Skeletal muscle tissue (tissue), 4 donors: ENCODE measurements around the gene KRT35. TPM values are rescaled to one million over a fixed set of nuclear protein-coding genes. Genes with fewer than 3 reads are reported as not detected.

Experiments
- H3K27ac ChIP-seq: one replicate; pipeline ENCODE4 v1.7.0; 2013; ENCODE audit warnings: mild to moderate bottlenecking, low read depth, low read length, inconsistent platforms
- H3K27me3 ChIP-seq, 3 donors: one replicate each; pipeline ENCODE4 v1.7.0; 2013; ENCODE audit warnings: low read length in 3 of 3; ENCODE audit not compliant: control insufficient read depth in 3 of 3, insufficient read depth in 3 of 3
- H3K36me3 ChIP-seq, 3 donors: one replicate each; pipeline ENCODE4 v1.7.0; 2013; ENCODE audit warnings: low read length in 3 of 3; ENCODE audit not compliant: control insufficient read depth in 3 of 3, insufficient read depth in 3 of 3
- H3K4me1 ChIP-seq, 3 donors: one replicate each; pipeline ENCODE4 v1.7.0; 2013; ENCODE audit warnings: low read length in 3 of 3, mild to moderate bottlenecking in 3 of 3; ENCODE audit not compliant: control insufficient read depth in 3 of 3, insufficient read depth in 3 of 3
- H3K4me3 ChIP-seq, 3 donors: one replicate each; pipeline ENCODE4 v1.7.0; 2013; ENCODE audit warnings: low read length in 3 of 3
- H3K9ac ChIP-seq, 3 donors: one replicate each; pipeline ENCODE4 v1.7.0; 2013; ENCODE audit warnings: low read length in 3 of 3, mild to moderate bottlenecking in 3 of 3, moderate library complexity in 2 of 3, low read depth in 1 of 3
- H3K9me3 ChIP-seq, 3 donors: one replicate each; pipeline ENCODE4 v1.7.0; 2013; ENCODE audit warnings: low read length in 3 of 3; ENCODE audit not compliant: control insufficient read depth in 3 of 3
- total RNA-seq: library from RNA; depleted of rRNA; stranded (reverse); fragments of >200 nt; gene quantifications from one replicate; pipeline ENCODE4 v1.2.3, GENCODE V29; 2014
- donor health status: Osteomylitis.

KRT35 gene
- total RNA-seq, 1 donor from 2014 or later, result not detected

GRCh38 chr17:41500131-41500911 lies 19.4 kb upstream of the KRT35 start:
- H3K27ac ChIP-seq, result no peak overlapping the region
- H3K36me3 ChIP-seq, result no peaks in the 10 kb centered on the region
- peaks cover 0 to 17% (median 7%) of the 10 kb centered on the region in 3 donors for H3K27me3 ChIP-seq
- H3K4me1 ChIP-seq, result no peaks in the 10 kb centered on the region
- no peaks in the 10 kb centered on the region for H3K9me3 ChIP-seq
- H3K9ac ChIP-seq, result no peak overlapping the region
- no peak overlapping the region for H3K4me3 ChIP-seq

- Histone ChIP-seq H3K9me3 (no peaks in the 10 kb centered on the region), H3K27ac (no peak overlapping the region), H3K4me3 (no peak overlapping the region), H3K36me3 (no peaks in the 10 kb centered on the region), H3K4me1 (peaks cover 0 to 3% (median under 1%) of the 10 kb centered on the region in 3 donors), H3K27me3 (peaks cover 0 to 14% (median 6%) of the 10 kb centered on the region in 3 donors), H3K9ac (no peak overlapping the region)
Observed at GRCh38 chr17:41499714-41500113, 18.8 kb upstream of the KRT35 start.

- Histone ChIP-seq H3K9me3 (no peaks in the 10 kb centered on the region), H3K4me3 (no peak overlapping the region), H3K9ac (no peak overlapping the region), H3K27me3 (peaks cover 0 to 14% (median 6%) of the 10 kb centered on the region in 3 donors), H3K27ac (no peak overlapping the region), H3K36me3 (no peaks in the 10 kb centered on the region), H3K4me1 (peaks cover under 1 to 9% (median 8%) of the 10 kb centered on the region in 3 donors)
Observed at GRCh38 chr17:41498276-41498675, 17.3 kb upstream of the KRT35 start.

- H3K27me3 ChIP-seq, result peaks cover 0 to 14% (median 6%) of the 10 kb centered on the region in 3 donors
- peaks cover 6 to 15% (median 14%) of the 10 kb centered on the region in 3 donors for H3K4me1 ChIP-seq
- no peak overlapping the region for H3K4me3 ChIP-seq
- no peaks in the 10 kb centered on the region for H3K9me3 ChIP-seq
- H3K9ac ChIP-seq, result no peak overlapping the region
- H3K27ac ChIP-seq, result no peak overlapping the region
- no peaks in the 10 kb centered on the region for H3K36me3 ChIP-seq
Observed at GRCh38 chr17:41496803-41497484, 16.0 kb upstream of the KRT35 start.

- peaks cover 6 to 15% (median 14%) of the 10 kb centered on the region in 3 donors for H3K4me1 ChIP-seq
- peaks cover 0 to 8% (median 2%) of the 10 kb centered on the region in 3 donors for H3K27me3 ChIP-seq
- no peaks in the 10 kb centered on the region for H3K9me3 ChIP-seq
- no peaks in the 10 kb centered on the region for H3K36me3 ChIP-seq
- no peak overlapping the region for H3K27ac ChIP-seq
- H3K4me3 ChIP-seq, result no peak overlapping the region
- no peak overlapping the region for H3K9ac ChIP-seq
Observed at GRCh38 chr17:41494524-41494923, 13.6 kb upstream of the KRT35 start.

- H3K9ac ChIP-seq, result no peak overlapping the region
- H3K9me3 ChIP-seq, result no peaks in the 10 kb centered on the region
- peak overlapping the region; percentile 45 for H3K27ac ChIP-seq
- peaks cover 6 to 15% (median 14%) of the 10 kb centered on the region in 3 donors for H3K4me1 ChIP-seq
- no peak overlapping the region for H3K4me3 ChIP-seq
- H3K27me3 ChIP-seq, result peaks cover 0 to 7% (median 4%) of the 10 kb centered on the region in 3 donors
- H3K36me3 ChIP-seq, result no peaks in the 10 kb centered on the region
Observed at GRCh38 chr17:41492771-41493170, 11.8 kb upstream of the KRT35 start.

- peak overlapping the region; percentile 45 for H3K27ac ChIP-seq
- H3K9ac ChIP-seq, result no peak overlapping the region
- peaks cover 6 to 15% (median 14%) of the 10 kb centered on the region in 3 donors for H3K4me1 ChIP-seq
- H3K36me3 ChIP-seq, result no peaks in the 10 kb centered on the region
- H3K4me3 ChIP-seq, result no peak overlapping the region
- peaks cover 0 to 9% (median 4%) of the 10 kb centered on the region in 3 donors for H3K27me3 ChIP-seq
- H3K9me3 ChIP-seq, result no peaks in the 10 kb centered on the region
Observed at GRCh38 chr17:41492351-41492750, 11.4 kb upstream of the KRT35 start.

GRCh38 chr17:41491476-41491875 lies 10.5 kb upstream of the KRT35 start:
- H3K4me1 ChIP-seq, result peaks cover 6 to 15% (median 14%) of the 10 kb centered on the region in 3 donors
- peaks cover 0 to 13% (median 4%) of the 10 kb centered on the region in 3 donors for H3K27me3 ChIP-seq
- no peaks in the 10 kb centered on the region for H3K9me3 ChIP-seq
- H3K4me3 ChIP-seq, result no peak overlapping the region
- no peaks in the 10 kb centered on the region for H3K36me3 ChIP-seq
- no peak overlapping the region for H3K9ac ChIP-seq
- no peak overlapping the region for H3K27ac ChIP-seq

GRCh38 chr17:41490000-41490990 lies 9.3 kb upstream of the KRT35 start:
- peaks cover 6 to 15% (median 14%) of the 10 kb centered on the region in 3 donors for H3K4me1 ChIP-seq
- no peak overlapping the region for H3K9ac ChIP-seq
- H3K27me3 ChIP-seq, result peaks cover 0 to 15% (median 4%) of the 10 kb centered on the region in 3 donors
- no peaks in the 10 kb centered on the region for H3K9me3 ChIP-seq
- H3K4me3 ChIP-seq, result no peak overlapping the region
- H3K36me3 ChIP-seq, result no peaks in the 10 kb centered on the region
- no peak overlapping the region for H3K27ac ChIP-seq
